HEK293 (cell line): ENCODE measurements around the gene MOV10L1.

Experiments used
- CTCF ChIA-PET: fragments of 350-600 bp; formaldehyde crosslinking; extraction: SDS; loops from one replicate; lab custom pipeline; 2021; ENCODE audit warnings: antibody characterized with exemption; lab: Yijun Ruan, JAX
- POLR2A ChIA-PET: fragments of 300-600 bp; formaldehyde crosslinking; extraction: SDS; loops from one replicate; lab custom pipeline; 2020; ENCODE audit warnings: antibody characterized with exemption, inconsistent platforms; lab: Yijun Ruan, JAX
- H3K27ac ChIP-seq: fragments of 200-500 bp; sonication (Bioruptor generic); 2 replicates; pipeline ENCODE4 v1.5.1; 2014; ENCODE audit warnings: low read depth, low read length, control low read depth, inconsistent platforms; ENCODE audit errors: extremely low read depth
- H3K36me3 ChIP-seq, 2 experiments: fragments of 200-500 bp in 1 of 2; sonication (Bioruptor generic) in 1 of 2; 1 replicate in 1 of 2; 2 replicates in 1 of 2; pipeline ENCODE4 v1.5.1; 2014 to 2017; ENCODE audit warnings: inconsistent platforms in 2 of 2, low read length in 2 of 2; ENCODE audit not compliant: control insufficient read depth in 2 of 2, insufficient read depth in 1 of 2
- H3K4me1 ChIP-seq: fragments of 200-500 bp; sonication (Bioruptor generic); 2 replicates; pipeline ENCODE4 v1.5.1; 2014; ENCODE audit warnings: mild to moderate bottlenecking, low read length, inconsistent platforms; ENCODE audit not compliant: control insufficient read depth, insufficient read depth
- H3K4me3 ChIP-seq: 2 replicates; pipeline ENCODE4 v1.5.1; 2011; ENCODE audit warnings: low read depth, mild to moderate bottlenecking, control low read depth, low read length, moderate library complexity
- H3K9me3 ChIP-seq: fragments of 200-500 bp; sonication (Bioruptor generic); 2 replicates; pipeline ENCODE4 v1.5.1; 2014; ENCODE audit warnings: low read depth, low read length, inconsistent platforms; ENCODE audit not compliant: control insufficient read depth, insufficient read depth
- GLIS1 ChIP-seq: fragments of 450-650 bp; formaldehyde crosslinking; IDR thresholded peaks from 2 replicates; pipeline ENCODE4 v1.5.1; 2016; ENCODE audit warnings: missing biosample characterization, missing genetic modification characterization
- GLIS2 ChIP-seq: fragments of 450-650 bp; formaldehyde crosslinking; IDR thresholded peaks from 2 replicates; pipeline ENCODE4 v1.5.1; 2016; ENCODE audit warnings: missing biosample characterization, missing genetic modification characterization
- HIC1 ChIP-seq: fragments of 450-650 bp; formaldehyde crosslinking; IDR thresholded peaks from 2 replicates; pipeline ENCODE4 v1.5.1; 2016; ENCODE audit warnings: missing biosample characterization, missing genetic modification characterization
- TRIM28 ChIP-seq: IDR thresholded peaks from 2 replicates; pipeline ENCODE4 v1.6.1; 2011; ENCODE audit warnings: low read length, control low read depth, borderline replicate concordance
- ZBTB48 ChIP-seq: fragments of 450-650 bp; formaldehyde crosslinking; IDR thresholded peaks from 2 replicates; pipeline ENCODE4 v1.5.1; 2016; ENCODE audit warnings: missing biosample characterization, missing genetic modification characterization
- ZEB2 ChIP-seq: fragments of 450-650 bp; formaldehyde crosslinking; IDR thresholded peaks from 2 replicates; pipeline ENCODE4 v1.5.1; 2016; ENCODE audit warnings: missing biosample characterization, missing genetic modification characterization
- ZFP69B ChIP-seq: fragments of 450-650 bp; formaldehyde crosslinking; IDR thresholded peaks from 2 replicates; pipeline ENCODE4 v1.5.1; 2016; ENCODE audit warnings: missing biosample characterization, missing genetic modification characterization
- ZNF398 ChIP-seq: fragments of 450-650 bp; formaldehyde crosslinking; IDR thresholded peaks from 2 replicates; pipeline ENCODE4 v1.5.1; 2017; ENCODE audit warnings: missing biosample characterization, missing genetic modification characterization
- ZNF513 ChIP-seq: fragments of 450-650 bp; IDR thresholded peaks from 2 replicates; pipeline ENCODE4 v1.5.1; 2018; ENCODE audit warnings: missing biosample characterization, missing genetic modification characterization
- ZNF623 ChIP-seq: fragments of 450-650 bp; formaldehyde crosslinking; IDR thresholded peaks from 2 replicates; pipeline ENCODE4 v1.5.1; 2016; ENCODE audit warnings: missing biosample characterization, missing genetic modification characterization

The MOV10L1 gene

GRCh38 chr22:50194037-50194805 is 104.4 kb downstream of the MOV10L1 start:
- H3K4me3 ChIP-seq: no peak overlapping the region
- no peaks in the 10 kb centered on the region for H3K9me3 ChIP-seq
- H3K4me1 ChIP-seq: peaks cover 16% of the 10 kb centered on the region
- ChIA-PET POLR2A (interaction anchor here (1.1 kb wide), 1 partner anchor 12 kb away, joined by 3 read pairs; no protein-coding TSS in a partner anchor), CTCF (no interaction called here)
- 0 out of 2 replicates have a peak, but pooled peaks have one; percentile 55 for TF ChIP-seq ZFP69B (tag by site-specific recombination)
- no peak for TF ChIP-seq TRIM28
- H3K36me3 ChIP-seq: peaks cover 9 to 82% of the 10 kb centered on the region in 2 experiments; a peak in 2 of 3 replicates
- no peak overlapping the region; the same call in 1 of the 2 replicates for H3K27ac ChIP-seq

- H3K9me3 ChIP-seq: no peaks in the 10 kb centered on the region
- peaks cover 5% of the 10 kb centered on the region; the same call in 1 of the 2 replicates for H3K4me1 ChIP-seq
- peaks cover 9 to 82% of the 10 kb centered on the region in 2 experiments; a peak in 2 of 3 replicates for H3K36me3 ChIP-seq
- no peak overlapping the region for H3K4me3 ChIP-seq
- POLR2A ChIA-PET: no interaction called here
- TF ChIP-seq ZEB2 (tag by site-specific recombination): no peak
- 0 out of 2 replicates have a peak, but pooled peaks have one; percentile 31 for TF ChIP-seq HIC1 (tag by site-specific recombination)
- TF ChIP-seq ZNF623 (tag by site-specific recombination): no peak
- TF ChIP-seq, all 188 proteins: peak for 1
- CTCF ChIA-PET: interaction anchor here (0.8 kb wide), 1 partner anchor 47 kb away, joined by 3 read pairs; no protein-coding TSS in a partner anchor
- H3K27ac ChIP-seq: peak overlapping the region; percentile 16; the same call in 1 of the 2 replicates
Observed at GRCh38 chr22:50196256-50196655, 106.5 kb downstream of the MOV10L1 start.

- H3K9me3 ChIP-seq: no peaks in the 10 kb centered on the region
- H3K4me3 ChIP-seq: no peak overlapping the region
- peaks cover 5 to 72% of the 10 kb centered on the region in 2 experiments; a peak in 2 of 3 replicates for H3K36me3 ChIP-seq
- H3K4me1 ChIP-seq: peaks cover 5% of the 10 kb centered on the region; the same call in 1 of the 2 replicates
- POLR2A ChIA-PET: no interaction called here
- CTCF ChIA-PET: interaction anchor here (0.8 kb wide), 1 partner anchor 48 kb away, joined by 3 read pairs; no protein-coding TSS in a partner anchor
- no peak overlapping the region for H3K27ac ChIP-seq
- 0 out of 2 replicates have a peak, but pooled peaks have one; percentile 22 for TF ChIP-seq GLIS1 (tag by site-specific recombination)
- peak; percentile 6; the same call in 1 of the 2 replicates for TF ChIP-seq GLIS2
- TF ChIP-seq ZNF513: no peak
- no peak for TF ChIP-seq ZBTB48 (tag by site-specific recombination)
- TF ChIP-seq ZNF398 (tag by site-specific recombination): no peak
Observed at GRCh38 chr22:50197000-50197800, 107.4 kb downstream of the MOV10L1 start.
